ENCODE results near the gene IDI2. TPM values are rescaled to one million over a fixed set of nuclear protein-coding genes. Genes with fewer than 3 reads are reported as not detected.

Gene IDI2
- total and polyA plus RNA-seq, 2 of the 13 experiments (the other 11 are each of a cell fraction or from before 2014, with no cell fraction given), result not detected

DNA sequence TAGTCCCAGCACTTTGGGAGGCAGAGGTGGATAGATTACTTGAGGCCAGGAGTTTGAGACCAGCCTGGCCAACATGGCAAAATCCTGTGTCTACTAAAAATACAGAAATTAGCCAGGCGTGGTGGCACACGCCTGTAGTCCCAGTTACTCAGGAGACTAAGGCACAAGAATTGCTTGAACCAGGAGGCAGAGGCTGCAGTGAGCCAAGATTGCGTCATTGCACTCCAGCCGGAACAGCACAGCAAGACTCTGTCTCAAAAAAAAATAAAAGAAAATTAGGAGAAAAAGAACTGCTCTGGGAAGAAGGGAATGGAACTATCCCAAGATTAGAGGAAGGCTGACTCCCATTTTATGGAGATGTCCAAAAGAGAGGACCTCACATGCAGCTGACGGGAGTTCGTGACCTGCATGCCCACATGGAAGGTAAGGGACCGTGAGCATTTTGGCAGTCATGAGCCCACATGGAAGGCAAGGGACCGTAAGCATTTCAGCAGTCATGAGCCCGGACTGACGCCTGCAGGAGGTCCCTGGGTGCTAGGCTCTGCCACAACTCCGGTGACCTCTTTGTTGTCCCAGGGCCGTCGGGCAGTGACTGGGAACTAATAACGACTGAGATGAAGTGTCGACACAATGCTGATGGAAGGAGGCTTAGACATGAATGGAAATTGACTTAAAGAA lies 56.0 kb downstream of the IDI2 start (continued):
- TF ChIP-seq, protein P1, sequence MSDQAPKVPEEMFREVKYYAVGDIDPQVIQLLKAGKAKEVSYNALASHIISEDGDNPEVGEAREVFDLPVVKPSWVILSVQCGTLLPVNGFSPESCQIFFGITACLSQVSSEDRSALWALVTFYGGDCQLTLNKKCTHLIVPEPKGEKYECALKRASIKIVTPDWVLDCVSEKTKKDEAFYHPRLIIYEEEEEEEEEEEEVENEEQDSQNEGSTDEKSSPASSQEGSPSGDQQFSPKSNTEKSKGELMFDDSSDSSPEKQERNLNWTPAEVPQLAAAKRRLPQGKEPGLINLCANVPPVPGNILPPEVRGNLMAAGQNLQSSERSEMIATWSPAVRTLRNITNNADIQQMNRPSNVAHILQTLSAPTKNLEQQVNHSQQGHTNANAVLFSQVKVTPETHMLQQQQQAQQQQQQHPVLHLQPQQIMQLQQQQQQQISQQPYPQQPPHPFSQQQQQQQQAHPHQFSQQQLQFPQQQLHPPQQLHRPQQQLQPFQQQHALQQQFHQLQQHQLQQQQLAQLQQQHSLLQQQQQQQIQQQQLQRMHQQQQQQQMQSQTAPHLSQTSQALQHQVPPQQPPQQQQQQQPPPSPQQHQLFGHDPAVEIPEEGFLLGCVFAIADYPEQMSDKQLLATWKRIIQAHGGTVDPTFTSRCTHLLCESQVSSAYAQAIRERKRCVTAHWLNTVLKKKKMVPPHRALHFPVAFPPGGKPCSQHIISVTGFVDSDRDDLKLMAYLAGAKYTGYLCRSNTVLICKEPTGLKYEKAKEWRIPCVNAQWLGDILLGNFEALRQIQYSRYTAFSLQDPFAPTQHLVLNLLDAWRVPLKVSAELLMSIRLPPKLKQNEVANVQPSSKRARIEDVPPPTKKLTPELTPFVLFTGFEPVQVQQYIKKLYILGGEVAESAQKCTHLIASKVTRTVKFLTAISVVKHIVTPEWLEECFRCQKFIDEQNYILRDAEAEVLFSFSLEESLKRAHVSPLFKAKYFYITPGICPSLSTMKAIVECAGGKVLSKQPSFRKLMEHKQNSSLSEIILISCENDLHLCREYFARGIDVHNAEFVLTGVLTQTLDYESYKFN (CRISPR knock-in tag; conservative IDR thresholded peaks at IDR 0.05), result no peak
- no peak for TF ChIP-seq ZNF589 (CRISPR knock-in tag; conservative IDR thresholded peaks at IDR 0.05)
- no peak for TF ChIP-seq ZNF225 (CRISPR knock-in tag; IDR thresholded peaks at IDR 0.05)
- TF ChIP-seq, protein P2, sequence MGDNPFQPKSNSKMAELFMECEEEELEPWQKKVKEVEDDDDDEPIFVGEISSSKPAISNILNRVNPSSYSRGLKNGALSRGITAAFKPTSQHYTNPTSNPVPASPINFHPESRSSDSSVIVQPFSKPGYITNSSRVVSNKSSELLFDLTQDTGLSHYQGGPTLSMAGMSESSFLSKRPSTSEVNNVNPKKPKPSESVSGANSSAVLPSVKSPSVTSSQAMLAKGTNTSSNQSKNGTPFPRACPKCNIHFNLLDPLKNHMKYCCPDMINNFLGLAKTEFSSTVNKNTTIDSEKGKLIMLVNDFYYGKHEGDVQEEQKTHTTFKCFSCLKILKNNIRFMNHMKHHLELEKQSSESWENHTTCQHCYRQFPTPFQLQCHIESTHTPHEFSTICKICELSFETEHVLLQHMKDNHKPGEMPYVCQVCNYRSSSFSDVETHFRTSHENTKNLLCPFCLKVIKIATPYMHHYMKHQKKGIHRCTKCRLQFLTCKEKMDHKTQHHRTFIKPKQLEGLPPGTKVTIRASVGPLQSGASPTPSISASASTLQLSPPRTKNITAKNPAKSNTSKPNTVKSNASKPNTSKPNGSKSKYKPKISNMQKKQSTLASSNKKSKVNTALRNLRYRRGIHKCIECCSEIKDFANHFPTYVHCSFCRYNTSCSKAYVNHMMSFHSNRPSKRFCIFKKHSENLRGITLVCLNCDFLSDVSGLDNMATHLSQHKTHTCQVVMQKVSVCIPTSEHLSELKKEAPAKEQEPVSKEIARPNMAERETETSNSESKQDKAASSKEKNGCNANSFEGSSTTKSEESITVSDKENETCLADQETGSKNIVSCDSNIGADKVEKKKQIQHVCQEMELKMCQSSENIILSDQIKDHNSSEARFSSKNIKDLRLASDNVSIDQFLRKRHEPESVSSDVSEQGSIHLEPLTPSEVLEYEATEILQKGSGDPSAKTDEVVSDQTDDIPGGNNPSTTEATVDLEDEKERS (CRISPR knock-in tag; IDR thresholded peaks at IDR 0.05), result 0 out of 2 replicates have a peak, but pooled peaks have one; percentile 18
- TF ChIP-seq TOE1 (CRISPR knock-in tag; IDR thresholded peaks at IDR 0.05), result no peak
- TF ChIP-seq ZNF598 (CRISPR knock-in tag; IDR thresholded peaks at IDR 0.05; ENCODE audit: borderline replicate concordance), result peak; percentile 38; the same call in 1 of the 2 replicates
- no peak for TF ChIP-seq RFX3 (CRISPR knock-in tag; IDR thresholded peaks at IDR 0.05)
- TF ChIP-seq, protein P3, sequence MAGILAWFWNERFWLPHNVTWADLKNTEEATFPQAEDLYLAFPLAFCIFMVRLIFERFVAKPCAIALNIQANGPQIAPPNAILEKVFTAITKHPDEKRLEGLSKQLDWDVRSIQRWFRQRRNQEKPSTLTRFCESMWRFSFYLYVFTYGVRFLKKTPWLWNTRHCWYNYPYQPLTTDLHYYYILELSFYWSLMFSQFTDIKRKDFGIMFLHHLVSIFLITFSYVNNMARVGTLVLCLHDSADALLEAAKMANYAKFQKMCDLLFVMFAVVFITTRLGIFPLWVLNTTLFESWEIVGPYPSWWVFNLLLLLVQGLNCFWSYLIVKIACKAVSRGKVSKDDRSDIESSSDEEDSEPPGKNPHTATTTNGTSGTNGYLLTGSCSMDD (CRISPR knock-in tag; IDR thresholded peaks at IDR 0.05), result no peak
- TF ChIP-seq JDP2 (CRISPR knock-in tag; IDR thresholded peaks at IDR 0.05; ENCODE audit: borderline replicate concordance), result no peak
- TF ChIP-seq PCBP2 (optimal IDR thresholded peaks at IDR 0.05; ENCODE audit: low read depth, low read length, poor library complexity, severe bottlenecking), result no peak
- no peak for TF ChIP-seq SP1 (IDR thresholded peaks at IDR 0.05)
- TF ChIP-seq SP1 (CRISPR knock-in tag; IDR thresholded peaks at IDR 0.05), result no peak
- TF ChIP-seq, protein P4, sequence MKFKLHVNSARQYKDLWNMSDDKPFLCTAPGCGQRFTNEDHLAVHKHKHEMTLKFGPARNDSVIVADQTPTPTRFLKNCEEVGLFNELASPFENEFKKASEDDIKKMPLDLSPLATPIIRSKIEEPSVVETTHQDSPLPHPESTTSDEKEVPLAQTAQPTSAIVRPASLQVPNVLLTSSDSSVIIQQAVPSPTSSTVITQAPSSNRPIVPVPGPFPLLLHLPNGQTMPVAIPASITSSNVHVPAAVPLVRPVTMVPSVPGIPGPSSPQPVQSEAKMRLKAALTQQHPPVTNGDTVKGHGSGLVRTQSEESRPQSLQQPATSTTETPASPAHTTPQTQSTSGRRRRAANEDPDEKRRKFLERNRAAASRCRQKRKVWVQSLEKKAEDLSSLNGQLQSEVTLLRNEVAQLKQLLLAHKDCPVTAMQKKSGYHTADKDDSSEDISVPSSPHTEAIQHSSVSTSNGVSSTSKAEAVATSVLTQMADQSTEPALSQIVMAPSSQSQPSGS (CRISPR knock-in tag; IDR thresholded peaks at IDR 0.05), result no peak
- no peak for TF ChIP-seq WIZ (CRISPR knock-in tag; IDR thresholded peaks at IDR 0.05)
- TF ChIP-seq, protein P5, sequence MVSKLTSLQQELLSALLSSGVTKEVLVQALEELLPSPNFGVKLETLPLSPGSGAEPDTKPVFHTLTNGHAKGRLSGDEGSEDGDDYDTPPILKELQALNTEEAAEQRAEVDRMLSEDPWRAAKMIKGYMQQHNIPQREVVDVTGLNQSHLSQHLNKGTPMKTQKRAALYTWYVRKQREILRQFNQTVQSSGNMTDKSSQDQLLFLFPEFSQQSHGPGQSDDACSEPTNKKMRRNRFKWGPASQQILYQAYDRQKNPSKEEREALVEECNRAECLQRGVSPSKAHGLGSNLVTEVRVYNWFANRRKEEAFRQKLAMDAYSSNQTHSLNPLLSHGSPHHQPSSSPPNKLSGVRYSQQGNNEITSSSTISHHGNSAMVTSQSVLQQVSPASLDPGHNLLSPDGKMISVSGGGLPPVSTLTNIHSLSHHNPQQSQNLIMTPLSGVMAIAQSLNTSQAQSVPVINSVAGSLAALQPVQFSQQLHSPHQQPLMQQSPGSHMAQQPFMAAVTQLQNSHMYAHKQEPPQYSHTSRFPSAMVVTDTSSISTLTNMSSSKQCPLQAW (CRISPR knock-in tag; IDR thresholded peaks at IDR 0.05), result no peak
- TF ChIP-seq SCMH1 (CRISPR knock-in tag; IDR thresholded peaks at IDR 0.05; ENCODE audit: borderline replicate concordance), result no peak
- TF ChIP-seq SMARCC2 (IDR thresholded peaks at IDR 0.05), result no peak
- no peak for TF ChIP-seq SALL2 (CRISPR knock-in tag; IDR thresholded peaks at IDR 0.05)
- TF ChIP-seq ZNF101 (CRISPR knock-in tag; IDR thresholded peaks at IDR 0.05; ENCODE audit: borderline replicate concordance, low read depth), result no peak
- TF ChIP-seq ZFAT (CRISPR knock-in tag; conservative IDR thresholded peaks at IDR 0.05), result no peak
